ENCODE results near the gene SLC6A19.

DNA sequence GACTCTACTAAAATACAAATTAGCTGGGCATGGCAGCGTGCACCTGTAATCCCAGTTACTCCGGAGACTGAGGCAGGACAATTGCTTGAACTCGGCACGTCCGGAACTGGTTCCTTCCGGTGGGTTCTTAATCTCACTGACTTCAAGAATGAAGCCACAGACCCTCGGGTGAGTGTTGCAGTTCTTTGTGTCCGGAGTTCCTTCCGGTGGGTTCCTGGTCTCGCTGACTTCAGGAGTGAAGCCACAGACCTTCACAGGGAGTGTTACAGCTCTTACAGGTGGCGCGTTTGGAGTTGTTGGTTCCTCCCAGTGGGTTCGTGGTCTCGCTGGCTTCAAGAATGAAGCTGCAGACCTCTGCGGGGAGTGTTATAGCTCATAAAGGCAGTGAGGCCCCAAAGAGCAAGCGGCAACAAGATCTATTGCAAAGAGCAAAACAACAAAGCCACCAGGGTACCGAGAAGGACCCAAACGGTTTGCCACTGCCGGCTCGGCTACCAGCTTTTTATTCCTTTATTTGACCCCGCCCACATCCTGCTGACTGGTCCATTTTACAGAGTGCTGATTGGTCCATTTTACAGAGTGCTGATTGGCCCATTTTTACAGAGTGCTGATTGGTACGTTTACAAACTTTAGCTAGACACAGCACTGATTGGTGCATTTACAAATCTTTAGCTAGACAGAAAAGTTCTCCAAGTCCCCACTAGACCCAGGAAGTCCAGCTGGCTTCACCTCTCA, 28.6 kb upstream of the SLC6A19 start:
- TF ChIP-seq CTCF (conservative IDR thresholded peaks at IDR 0.05; ENCODE audit: low read depth, low read length): no peak
- no peak for TF ChIP-seq BHLHE40 (IDR thresholded peaks at IDR 0.05; ENCODE audit: low read depth, low read length)
- no peak for TF ChIP-seq POLR2A (IDR thresholded peaks at IDR 0.05; ENCODE audit: low read depth, low read length)
- TF ChIP-seq CEBPB (IDR thresholded peaks at IDR 0.05; ENCODE audit: low read depth, low read length): no peak
- TF ChIP-seq SMC3 (IDR thresholded peaks at IDR 0.05; ENCODE audit: low read depth, low read length): no peak
- TF ChIP-seq RCOR1 (IDR thresholded peaks at IDR 0.05; ENCODE audit: insufficient replicate concordance, low read length): no peak
- no peak for TF ChIP-seq RAD21 (IDR thresholded peaks at IDR 0.05; ENCODE audit: low read length)
- no peak for TF ChIP-seq MXI1 (IDR thresholded peaks at IDR 0.05; ENCODE audit: borderline replicate concordance, low read depth, low read length)
- no peak for TF ChIP-seq RFX5 (IDR thresholded peaks at IDR 0.05; ENCODE audit: low read depth, low read length)
- no peak for TF ChIP-seq FOS (IDR thresholded peaks at IDR 0.05; ENCODE audit: low read depth, low read length)
- no peak for TF ChIP-seq USF2 (IDR thresholded peaks at IDR 0.05; ENCODE audit: low read depth, low read length)

Data from IMR-90 (cell line).